Sigmoid colon (tissue), 4 donors: Measurements from ENCODE around the gene C1GALT1C1L.

Experiments
- EP300 ChIP-seq, 4 donors: sonication (generic); formaldehyde crosslinking; IDR thresholded peaks; one replicate each; pipeline ENCODE4 v1.6.1; 2017; ENCODE audit warnings: antibody characterized with exemption in 4 of 4
- POLR2AphosphoS5 ChIP-seq, 4 donors: sonication (generic); formaldehyde crosslinking; IDR thresholded peaks; one replicate each; pipeline ENCODE4 v1.6.1; 2017; ENCODE audit warnings: antibody characterized with exemption in 4 of 4
- TF ChIP-seq, protein P1 (sequence below), 4 experiments: fragments of 450-650 bp in 3 of 4; fragments of 200-600 bp in 1 of 4; IDR thresholded peaks; one replicate each; pipeline ENCODE4 v1.5.1; 2016 to 2019; ENCODE audit warnings: antibody characterized with exemption in 4 of 4, mild to moderate bottlenecking in 3 of 4, moderate library complexity in 2 of 4

DNA sequence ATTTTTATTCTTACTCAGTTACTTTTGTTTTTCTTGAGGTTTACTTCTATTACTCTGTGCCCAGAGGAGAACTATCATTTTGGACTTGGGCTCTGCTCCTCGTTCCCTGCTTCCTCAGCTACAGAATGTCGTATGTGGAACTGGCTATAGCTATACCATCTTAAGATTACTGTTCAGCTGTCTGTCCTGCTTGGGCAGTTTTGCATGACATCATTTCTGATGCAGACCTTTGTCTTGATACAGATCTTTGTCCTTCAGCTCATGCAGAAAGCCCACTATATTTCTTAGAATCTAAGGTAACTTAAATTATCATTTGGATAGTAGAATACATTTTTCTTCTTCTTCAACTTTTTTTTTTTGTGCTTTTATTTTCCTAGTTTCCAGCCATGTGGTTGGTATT is 13.8 kb upstream of the C1GALT1C1L start:
- TF ChIP-seq, protein P1, sequence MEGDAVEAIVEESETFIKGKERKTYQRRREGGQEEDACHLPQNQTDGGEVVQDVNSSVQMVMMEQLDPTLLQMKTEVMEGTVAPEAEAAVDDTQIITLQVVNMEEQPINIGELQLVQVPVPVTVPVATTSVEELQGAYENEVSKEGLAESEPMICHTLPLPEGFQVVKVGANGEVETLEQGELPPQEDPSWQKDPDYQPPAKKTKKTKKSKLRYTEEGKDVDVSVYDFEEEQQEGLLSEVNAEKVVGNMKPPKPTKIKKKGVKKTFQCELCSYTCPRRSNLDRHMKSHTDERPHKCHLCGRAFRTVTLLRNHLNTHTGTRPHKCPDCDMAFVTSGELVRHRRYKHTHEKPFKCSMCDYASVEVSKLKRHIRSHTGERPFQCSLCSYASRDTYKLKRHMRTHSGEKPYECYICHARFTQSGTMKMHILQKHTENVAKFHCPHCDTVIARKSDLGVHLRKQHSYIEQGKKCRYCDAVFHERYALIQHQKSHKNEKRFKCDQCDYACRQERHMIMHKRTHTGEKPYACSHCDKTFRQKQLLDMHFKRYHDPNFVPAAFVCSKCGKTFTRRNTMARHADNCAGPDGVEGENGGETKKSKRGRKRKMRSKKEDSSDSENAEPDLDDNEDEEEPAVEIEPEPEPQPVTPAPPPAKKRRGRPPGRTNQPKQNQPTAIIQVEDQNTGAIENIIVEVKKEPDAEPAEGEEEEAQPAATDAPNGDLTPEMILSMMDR (IDR thresholded peaks at IDR 0.05): no peak
- TF ChIP-seq EP300 (IDR thresholded peaks at IDR 0.05): no peak
- no peak for TF ChIP-seq POLR2AphosphoS5 (IDR thresholded peaks at IDR 0.05)
